Skeletal muscle satellite cell (primary cell): Measurements from ENCODE around the gene SLC2A11.

Source experiments
- H3K27me3 ChIP-seq: 2 replicates; pipeline ENCODE4 v1.7.0; 2013; ENCODE audit warnings: low read length; ENCODE audit not compliant: control insufficient read depth, insufficient read depth
- H3K36me3 ChIP-seq: 2 replicates; pipeline ENCODE4 v1.7.0; 2013; ENCODE audit warnings: mild to moderate bottlenecking, control low read depth, low read length; ENCODE audit not compliant: insufficient read depth
- H3K4me1 ChIP-seq: 2 replicates; pipeline ENCODE4 v1.7.0; 2013; ENCODE audit warnings: low read length; ENCODE audit not compliant: control insufficient read depth, insufficient read depth
- H3K4me2 ChIP-seq: 2 replicates; pipeline ENCODE4 v1.7.0; 2013; ENCODE audit warnings: mild to moderate bottlenecking, low read length
- H3K4me3 ChIP-seq: 2 replicates; pipeline ENCODE4 v1.7.0; 2013; ENCODE audit warnings: low read length
- H3K9ac ChIP-seq: 2 replicates; pipeline ENCODE4 v1.7.0; 2013; ENCODE audit warnings: mild to moderate bottlenecking, low read depth, low read length, moderate library complexity
- H3K9me3 ChIP-seq: replicated peaks from 2 replicates; pipeline ENCODE4 v1.7.0; 2013; ENCODE audit warnings: mild to moderate bottlenecking, control low read depth, low read length

SLC2A11 gene

DNA sequence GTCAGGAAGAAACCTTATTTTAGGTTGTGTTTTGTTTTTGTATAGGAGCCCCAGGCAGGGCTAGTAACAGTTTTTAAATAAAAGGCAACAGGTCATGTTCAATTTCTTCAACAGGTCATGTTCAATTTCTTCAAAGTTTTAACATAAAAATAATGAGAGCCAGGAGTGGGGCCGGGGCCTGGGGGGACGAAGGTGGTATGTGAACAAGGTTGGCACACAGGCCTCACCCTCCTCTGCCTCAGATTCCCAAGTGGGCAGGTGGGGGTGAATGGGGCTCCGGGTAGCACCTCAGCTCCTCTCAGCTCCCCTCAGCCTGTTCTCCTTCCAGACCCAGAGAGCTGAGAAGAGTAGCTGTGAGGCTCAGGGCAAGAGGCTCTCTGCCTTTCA lies 23.3 kb upstream of the SLC2A11 start:
- no peak overlapping the region for H3K4me3 ChIP-seq
- no peak overlapping the region for H3K9ac ChIP-seq
- no peaks in the 10 kb centered on the region for H3K27me3 ChIP-seq
- no peak overlapping the region for H3K4me2 ChIP-seq
- H3K4me1 ChIP-seq, result peaks cover 20% of the 10 kb centered on the region
- H3K9me3 ChIP-seq, result no peaks in the 10 kb centered on the region
- H3K36me3 ChIP-seq, result peaks cover 59% of the 10 kb centered on the region

DNA sequence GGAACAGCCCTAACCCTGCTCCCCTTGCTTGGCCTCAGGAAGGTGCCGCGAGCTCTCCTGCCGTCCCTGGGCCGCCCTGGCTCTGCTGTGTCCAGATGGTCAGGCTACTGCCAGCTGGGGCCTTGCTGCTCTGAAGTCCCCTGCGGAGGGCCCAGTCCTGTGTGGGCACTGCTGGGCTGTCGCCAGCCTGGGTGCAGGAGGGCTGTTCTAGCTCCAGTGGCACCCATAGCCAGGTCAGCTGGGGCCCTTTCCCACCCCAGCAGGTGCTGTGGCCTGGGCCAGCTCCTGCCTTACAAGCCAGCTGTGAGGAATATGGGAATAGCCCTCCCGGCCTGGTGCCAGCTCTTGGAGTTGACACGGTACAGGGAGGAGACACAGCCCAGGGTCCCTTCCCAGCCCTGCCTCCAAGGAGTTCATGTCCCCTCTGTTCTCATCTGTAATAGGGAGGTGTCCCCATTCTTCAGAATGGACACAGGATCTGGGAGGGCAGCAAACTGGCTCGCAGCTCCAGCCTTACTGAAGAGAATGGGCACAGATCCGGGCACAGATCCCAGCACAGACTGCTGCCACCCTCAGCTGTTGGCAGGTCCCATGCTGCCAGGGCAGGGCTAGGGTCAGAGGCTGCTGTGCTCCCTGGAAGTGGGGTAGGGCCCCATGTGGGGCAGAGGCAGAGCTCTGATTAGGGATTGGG lies 22.7 kb upstream of the SLC2A11 start:
- Histone ChIP-seq H3K4me2 (no peak overlapping the region), H3K9me3 (no peaks in the 10 kb centered on the region), H3K4me3 (no peak overlapping the region), H3K4me1 (peaks cover 19% of the 10 kb centered on the region), H3K27me3 (no peaks in the 10 kb centered on the region), H3K9ac (no peak overlapping the region), H3K36me3 (peaks cover 55% of the 10 kb centered on the region)

DNA sequence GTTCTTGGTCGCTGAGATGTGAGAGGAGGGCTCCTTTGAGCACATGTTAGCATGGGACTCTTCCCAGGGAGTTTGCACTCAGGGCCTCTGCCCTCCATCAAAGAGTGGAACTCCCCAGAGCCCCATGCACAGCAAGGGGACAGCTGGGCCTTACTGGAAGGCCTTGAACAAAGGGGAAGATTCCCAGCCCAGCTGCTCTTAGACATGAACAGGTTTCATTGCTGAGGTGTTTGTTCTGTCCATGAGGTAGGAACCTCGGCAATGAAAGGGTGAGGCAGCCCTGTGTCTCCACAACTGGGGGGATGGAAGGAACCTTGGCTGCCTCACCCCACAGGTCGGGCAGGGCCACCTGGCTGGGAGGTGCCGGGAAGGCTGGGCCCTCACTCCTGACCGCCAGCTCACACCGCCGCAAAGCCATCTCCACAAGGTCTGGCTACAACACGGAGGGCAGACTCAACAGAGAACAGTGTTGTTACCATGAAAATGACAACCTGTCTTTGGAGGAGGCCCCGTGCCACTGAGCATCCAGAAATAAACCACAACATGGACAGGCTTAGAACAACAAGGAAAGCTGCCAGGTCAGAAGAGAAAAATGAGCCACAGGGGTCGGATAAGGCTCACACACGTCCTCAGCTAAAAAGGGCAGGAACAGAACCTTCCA lies 22.1 kb upstream of the SLC2A11 start:
- no peaks in the 10 kb centered on the region for H3K27me3 ChIP-seq
- H3K9ac ChIP-seq, result no peak overlapping the region
- H3K4me2 ChIP-seq, result no peak overlapping the region
- H3K4me3 ChIP-seq, result no peak overlapping the region
- no peaks in the 10 kb centered on the region for H3K9me3 ChIP-seq
- H3K36me3 ChIP-seq, result peaks cover 55% of the 10 kb centered on the region
- H3K4me1 ChIP-seq, result peaks cover 15% of the 10 kb centered on the region

DNA sequence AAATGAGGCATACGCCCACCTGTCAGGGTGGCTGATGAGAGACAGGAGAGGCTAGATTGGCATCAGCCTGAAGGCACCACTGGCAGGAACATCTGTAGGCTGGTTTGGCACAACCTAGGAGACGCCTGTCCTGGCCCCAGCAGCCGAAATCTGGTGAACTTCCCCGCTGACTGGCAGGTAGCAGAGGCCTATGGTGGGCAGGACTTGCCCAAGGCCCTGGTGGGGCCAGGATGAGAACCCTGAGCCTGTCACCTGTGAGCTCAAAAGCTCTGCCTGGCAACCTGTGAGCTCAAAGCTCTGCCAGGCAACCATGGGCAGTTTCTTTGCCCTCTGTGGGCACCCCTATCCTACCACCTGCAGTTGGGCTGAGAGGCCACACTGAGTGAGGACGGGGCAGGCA lies 21.4 kb upstream of the SLC2A11 start:
- Histone ChIP-seq H3K4me3 (no peak overlapping the region), H3K9ac (no peak overlapping the region), H3K36me3 (peaks cover 50% of the 10 kb centered on the region), H3K27me3 (no peaks in the 10 kb centered on the region), H3K9me3 (no peaks in the 10 kb centered on the region), H3K4me1 (peaks cover 15% of the 10 kb centered on the region), H3K4me2 (no peak overlapping the region)

DNA sequence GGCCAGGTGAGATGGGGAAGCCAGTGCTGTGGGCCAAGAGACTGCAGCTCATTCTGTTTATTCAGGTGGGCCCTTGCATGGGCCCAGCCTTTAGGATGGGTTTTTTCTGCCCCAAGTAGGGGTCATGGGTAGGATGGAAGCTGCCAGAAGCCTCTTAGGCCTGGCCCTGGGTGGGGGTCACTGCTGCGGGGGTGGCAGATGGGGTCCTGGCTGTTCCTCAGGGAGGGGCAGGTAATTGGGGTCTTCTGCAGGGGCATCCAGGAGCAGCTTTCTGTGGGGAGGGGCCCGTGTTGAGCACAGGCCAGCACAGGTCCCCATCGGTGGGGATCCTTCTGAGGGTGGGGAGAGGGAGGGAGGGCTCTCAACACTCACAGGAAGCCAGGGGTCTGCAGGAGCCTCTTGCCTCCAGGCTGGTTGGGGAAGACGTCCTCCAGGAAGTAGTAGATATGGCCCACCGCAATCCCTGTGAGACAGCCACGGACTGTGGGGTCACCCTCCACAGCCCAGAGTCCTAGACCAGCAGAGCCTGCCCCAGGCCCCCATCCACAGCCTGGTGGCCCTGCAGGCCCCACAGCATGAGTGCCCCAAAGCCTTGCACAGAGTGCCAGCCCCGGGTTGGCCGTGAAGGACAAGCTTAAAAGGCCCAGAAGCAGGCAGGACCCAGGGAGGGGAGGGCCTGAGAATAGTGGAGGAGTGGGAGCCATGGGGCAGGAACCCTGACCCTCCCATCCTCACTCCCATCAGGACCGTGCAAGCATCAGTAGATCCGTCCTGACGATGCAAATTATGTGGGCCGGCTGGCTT lies 20.8 kb upstream of the SLC2A11 start:
- peaks cover 48% of the 10 kb centered on the region for H3K36me3 ChIP-seq
- peaks cover 15% of the 10 kb centered on the region for H3K4me1 ChIP-seq
- H3K27me3 ChIP-seq, result no peaks in the 10 kb centered on the region
- H3K4me3 ChIP-seq, result no peak overlapping the region
- no peaks in the 10 kb centered on the region for H3K9me3 ChIP-seq
- H3K4me2 ChIP-seq, result no peak overlapping the region
- no peak overlapping the region for H3K9ac ChIP-seq

DNA sequence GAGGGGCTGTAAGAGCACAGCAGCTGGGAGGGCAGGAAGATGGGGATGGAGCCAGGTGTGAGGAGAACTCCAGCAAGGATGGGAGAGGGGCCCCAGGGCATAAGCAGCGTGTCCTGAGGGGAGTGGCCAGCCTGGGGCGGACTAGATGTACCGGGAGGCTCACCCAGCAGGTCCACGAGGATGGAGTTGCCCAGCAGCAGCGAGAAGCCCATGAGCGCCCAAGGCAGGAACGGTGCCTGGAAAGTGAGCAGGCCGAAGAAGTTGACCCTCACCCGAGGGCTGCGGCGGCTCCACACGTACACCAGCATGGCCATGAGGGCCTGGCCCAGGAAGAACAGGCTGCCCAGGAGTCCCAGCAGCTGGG lies 20.2 kb upstream of the SLC2A11 start:
- H3K9ac ChIP-seq, result no peak overlapping the region
- no peak overlapping the region for H3K4me3 ChIP-seq
- H3K9me3 ChIP-seq, result no peaks in the 10 kb centered on the region
- H3K4me1 ChIP-seq, result peaks cover 15% of the 10 kb centered on the region
- H3K27me3 ChIP-seq, result no peaks in the 10 kb centered on the region
- H3K36me3 ChIP-seq, result peaks cover 48% of the 10 kb centered on the region
- no peak overlapping the region for H3K4me2 ChIP-seq

DNA sequence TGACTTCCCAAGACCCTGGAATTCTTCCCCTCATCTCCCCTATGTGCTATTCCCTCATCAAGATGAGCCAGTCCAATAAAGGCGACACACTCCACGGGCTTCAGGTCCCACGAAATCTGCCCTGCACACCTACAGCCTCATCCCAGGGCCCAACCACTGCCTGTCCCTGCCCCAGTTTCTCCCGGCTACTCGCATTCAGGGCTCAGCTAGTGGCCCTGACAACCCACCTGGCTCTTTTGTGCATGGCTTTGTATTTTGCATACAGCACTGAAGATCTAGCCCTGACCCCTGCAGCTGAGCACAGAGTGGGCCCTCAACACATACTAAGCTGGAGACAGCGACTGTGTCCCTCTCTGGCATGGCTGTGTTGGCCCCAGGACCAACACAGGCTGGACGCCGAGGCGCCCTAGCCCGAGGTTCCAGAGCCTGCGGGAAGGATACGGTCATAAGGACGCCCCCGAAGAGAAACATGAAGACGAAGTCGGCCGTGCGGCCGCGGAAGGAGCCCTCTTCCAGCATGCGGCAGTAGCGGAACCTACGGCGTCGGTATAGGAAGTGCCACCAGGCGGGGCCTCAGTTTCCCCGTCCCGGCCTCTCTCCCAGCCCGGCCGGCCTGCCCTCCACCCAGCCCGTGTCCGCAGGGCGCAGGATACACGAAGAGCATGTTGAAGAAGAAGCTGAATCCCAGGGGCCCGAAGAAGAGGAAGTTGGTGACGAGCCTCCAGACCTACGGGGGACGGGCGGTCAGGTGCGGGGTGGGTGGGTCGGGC lies 19.6 kb upstream of the SLC2A11 start:
- Histone ChIP-seq H3K27me3 (no peaks in the 10 kb centered on the region), H3K36me3 (peaks cover 42% of the 10 kb centered on the region), H3K4me3 (no peak overlapping the region), H3K9me3 (no peaks in the 10 kb centered on the region), H3K4me1 (peaks cover 15% of the 10 kb centered on the region), H3K4me2 (peak overlapping the region; percentile 81), H3K9ac (no peak overlapping the region)

DNA sequence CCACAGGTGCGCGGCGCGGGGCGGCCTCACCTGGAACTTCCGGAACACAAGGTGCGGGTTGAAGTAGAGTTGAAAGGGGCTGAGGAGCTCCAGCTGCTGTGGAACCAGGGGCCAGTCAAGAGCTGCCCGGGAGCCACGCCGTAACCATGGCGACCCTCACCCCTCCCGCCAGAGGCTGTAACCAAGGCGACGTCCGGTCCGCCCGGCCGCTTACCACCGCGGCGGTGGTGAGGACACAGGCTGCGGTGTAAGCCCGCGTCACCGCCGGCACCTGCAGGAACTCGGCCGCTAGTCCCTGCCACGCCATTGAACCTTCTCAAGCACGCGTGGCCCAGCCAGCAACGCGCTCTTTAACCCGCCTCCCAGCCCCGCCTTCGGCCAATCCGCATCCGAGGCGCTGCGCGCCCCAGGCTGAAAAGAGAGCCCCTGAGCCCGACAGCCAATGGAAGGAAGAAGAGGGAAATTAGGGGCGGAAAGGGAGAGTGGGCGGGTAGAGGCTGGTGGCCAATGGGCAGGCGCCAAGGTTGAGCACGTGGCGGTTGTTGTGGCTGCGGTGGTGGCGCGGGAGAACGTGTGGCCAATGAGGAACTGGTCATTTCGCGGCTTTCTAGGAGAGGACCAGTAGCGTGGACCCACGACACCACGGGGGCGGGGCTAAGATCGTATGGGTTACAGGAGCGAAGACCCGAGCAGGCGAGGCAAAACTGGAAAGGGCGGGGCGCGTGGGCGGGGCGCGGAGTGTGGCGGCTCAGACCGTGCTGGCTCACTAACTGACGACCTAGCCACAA lies 18.8 kb upstream of the SLC2A11 start, which contains the start of gene DERL3:
Gene DERL3, minus strand, starts transcription at position 326 of the 788 bp plus-strand sequence. Its CDS starts 19 bp downstream, at position 307.
- Histone ChIP-seq H3K4me2 (peak within 1 kb of the TSS; percentile 81), H3K4me3 (peak within 1 kb of the TSS; percentile 63), H3K27me3 (no peaks in the 10 kb centered on the region), H3K4me1 (peaks cover 15% of the 10 kb centered on the region), H3K9me3 (no peaks in the 10 kb centered on the region), H3K9ac (peak within 1 kb of the TSS; percentile 29), H3K36me3 (peaks cover 34% of the 10 kb centered on the region)

DNA sequence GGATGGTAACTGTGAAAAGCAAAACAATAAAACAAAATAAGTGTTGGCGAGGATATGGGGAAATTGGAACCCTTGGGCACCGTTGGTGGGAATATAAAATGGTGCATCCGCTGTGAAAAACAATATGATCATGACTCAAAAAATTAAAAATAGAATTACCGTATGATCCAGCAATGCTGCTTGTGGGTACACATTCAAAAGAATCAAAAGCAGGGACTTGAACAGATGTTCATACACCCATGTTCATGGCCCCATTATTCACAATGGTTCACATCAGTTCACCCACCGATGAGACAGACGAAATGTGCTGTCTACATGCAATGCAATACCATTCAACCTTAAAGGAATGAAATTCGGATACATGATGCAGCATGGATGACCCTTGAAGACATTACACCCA lies 17.6 kb upstream of the SLC2A11 start:
- no peaks in the 10 kb centered on the region for H3K27me3 ChIP-seq
- H3K9me3 ChIP-seq, result no peaks in the 10 kb centered on the region
- no peak overlapping the region for H3K4me2 ChIP-seq
- no peak overlapping the region for H3K9ac ChIP-seq
- H3K36me3 ChIP-seq, result peaks cover 25% of the 10 kb centered on the region
- H3K4me1 ChIP-seq, result peaks cover 23% of the 10 kb centered on the region
- H3K4me3 ChIP-seq, result no peak overlapping the region

DNA sequence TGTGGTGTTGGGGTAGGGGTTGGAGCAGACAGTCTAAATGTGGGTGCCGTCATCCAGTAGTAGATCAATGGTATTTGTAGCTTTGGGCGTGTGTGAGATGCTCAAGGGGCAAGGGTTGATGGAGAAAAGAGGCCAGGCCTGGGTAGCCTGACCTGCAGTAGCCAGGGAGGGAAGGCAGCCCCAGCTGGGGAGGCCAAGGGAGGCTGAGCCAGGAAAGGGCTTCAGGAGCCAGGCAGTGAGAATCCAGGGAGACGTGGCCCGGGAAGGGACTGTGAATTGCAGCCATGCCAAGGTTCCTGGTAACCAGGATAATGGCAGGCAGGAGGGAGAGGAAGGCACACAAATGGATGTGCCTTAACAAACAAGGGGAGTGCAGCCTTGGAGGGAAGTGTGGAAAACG lies 16.4 kb upstream of the SLC2A11 start:
- no peaks in the 10 kb centered on the region for H3K9me3 ChIP-seq
- no peak overlapping the region for H3K4me3 ChIP-seq
- H3K36me3 ChIP-seq, result peaks cover 13% of the 10 kb centered on the region
- no peak overlapping the region for H3K4me2 ChIP-seq
- no peak overlapping the region for H3K9ac ChIP-seq
- peaks cover 32% of the 10 kb centered on the region for H3K4me1 ChIP-seq
- no peaks in the 10 kb centered on the region for H3K27me3 ChIP-seq
